Measurements from ENCODE around the gene PLXNA1.

PLXNA1 gene

GRCh38 chr3:127022849-127023248 is 39.9 kb downstream of the PLXNA1 start:
- DNase-seq (ENCODE audit: low read depth, low spot score), result no peak
- TF ChIP-seq CTCF (IDR thresholded peaks at IDR 0.05; ENCODE audit: insufficient read depth, low read length, missing control alignments), result no peak
- ChIA-PET CTCF (interaction anchor here (5.3 kb wide), 1 partner anchor 270 kb away, joined by 29 read pairs; no protein-coding TSS in a partner anchor), POLR2A (no interaction called here)
- H3K4me3 ChIP-seq (ENCODE audit: low read depth, low read length), result no peak overlapping the region

GRCh38 chr3:127025456-127025855 is 42.5 kb downstream of the PLXNA1 start:
- H3K4me3 ChIP-seq (ENCODE audit: low read depth, low read length), result no peak overlapping the region
- ChIA-PET CTCF (interaction anchor here (1.1 to 1.6 kb wide), 2 partner anchors 12 to 274 kb away, joined by 4 read pairs; no protein-coding TSS in a partner anchor), POLR2A (no interaction called here)
- no peak for TF ChIP-seq CTCF (IDR thresholded peaks at IDR 0.05; ENCODE audit: insufficient read depth, low read length, missing control alignments)
- DNase-seq (ENCODE audit: low read depth, low spot score), result no peak

- no peak for DNase-seq (ENCODE audit: low read depth, low spot score)
- POLR2A ChIA-PET, result no interaction called here
- CTCF ChIA-PET, result interaction anchor here (1.1 to 1.6 kb wide), 2 partner anchors 12 to 274 kb away, joined by 4 read pairs; no protein-coding TSS in a partner anchor
- TF ChIP-seq CTCF (IDR thresholded peaks at IDR 0.05; ENCODE audit: insufficient read depth, low read length, missing control alignments), result no peak
- H3K4me3 ChIP-seq (ENCODE audit: low read depth, low read length), result no peak overlapping the region
Observed at GRCh38 chr3:127026036-127026435, 43.1 kb downstream of the PLXNA1 start.

- no peak for DNase-seq (ENCODE audit: low read depth, low spot score)
- ChIA-PET CTCF (interaction anchor here (1.6 kb wide), 1 partner anchor 275 kb away, joined by 4 read pairs; no protein-coding TSS in a partner anchor), POLR2A (no interaction called here)
- H3K4me3 ChIP-seq (ENCODE audit: low read depth, low read length), result no peak overlapping the region
- TF ChIP-seq CTCF (IDR thresholded peaks at IDR 0.05; ENCODE audit: insufficient read depth, low read length, missing control alignments), result no peak
Observed at GRCh38 chr3:127026661-127027060, 43.7 kb downstream of the PLXNA1 start.

GRCh38 chr3:127027061-127027735 is 44.3 kb downstream of the PLXNA1 start:
- CTCF ChIA-PET, result no interaction called here
- DNase-seq (ENCODE audit: low read depth, low spot score), result no peak
- no peak overlapping the region for H3K4me3 ChIP-seq (ENCODE audit: low read depth, low read length)
- POLR2A ChIA-PET, result no interaction called here
- TF ChIP-seq CTCF (IDR thresholded peaks at IDR 0.05; ENCODE audit: insufficient read depth, low read length, missing control alignments), result no peak

- CTCF ChIA-PET, result no interaction called here
- no peak for DNase-seq (ENCODE audit: low read depth, low spot score)
- H3K4me3 ChIP-seq (ENCODE audit: low read depth, low read length), result no peak overlapping the region
- TF ChIP-seq CTCF (IDR thresholded peaks at IDR 0.05; ENCODE audit: insufficient read depth, low read length, missing control alignments), result no peak
- POLR2A ChIA-PET, result no interaction called here
Observed at GRCh38 chr3:127027811-127028548, 45.1 kb downstream of the PLXNA1 start.
